DMS 273 (cell line): ENCODE measurements around the gene NRXN3.

Source experiments
- DNase-seq: peaks from one replicate; lab custom pipeline; 2025; ENCODE audit not compliant: unreplicated experiment; lab: John Stamatoyannopoulos, UW

Gene NRXN3

GRCh38 chr14:78788467-78789360 lies 618.5 kb downstream of the NRXN3 start:
- no peak for DNase-seq

- peak; percentile 21 for DNase-seq
Observed at GRCh38 chr14:78790271-78790670, 620.1 kb downstream of the NRXN3 start.

GRCh38 chr14:78798757-78799156 lies 628.6 kb downstream of the NRXN3 start:
- DNase-seq, result no peak

- no peak for DNase-seq
Observed at GRCh38 chr14:78805570-78805969, 635.4 kb downstream of the NRXN3 start.

GRCh38 chr14:78823035-78823434 lies 652.9 kb downstream of the NRXN3 start:
- DNase-seq, result no peak

GRCh38 chr14:78823516-78823915 lies 653.3 kb downstream of the NRXN3 start:
- DNase-seq, result no peak

- no peak for DNase-seq
Observed at GRCh38 chr14:78829274-78829673, 659.1 kb downstream of the NRXN3 start.

- no peak for DNase-seq
Observed at GRCh38 chr14:78834766-78835451, 664.7 kb downstream of the NRXN3 start.

- DNase-seq, result no peak
Observed at GRCh38 chr14:78835909-78836308, 665.7 kb downstream of the NRXN3 start.

GRCh38 chr14:78836777-78837176 lies 666.6 kb downstream of the NRXN3 start:
- DNase-seq, result peak; percentile 78

- DNase-seq, result no peak
Observed at GRCh38 chr14:78838959-78839358, 668.8 kb downstream of the NRXN3 start.

- DNase-seq, result no peak
Observed at GRCh38 chr14:78840898-78841297, 670.7 kb downstream of the NRXN3 start.

GRCh38 chr14:78847801-78848200 lies 677.6 kb downstream of the NRXN3 start:
- no peak for DNase-seq

GRCh38 chr14:78848234-78848820 lies 678.2 kb downstream of the NRXN3 start:
- peak; percentile 68 for DNase-seq

GRCh38 chr14:78849952-78850351 lies 679.8 kb downstream of the NRXN3 start:
- DNase-seq, result no peak

- no peak for DNase-seq
Observed at GRCh38 chr14:78851189-78851588, 681.0 kb downstream of the NRXN3 start.

- no peak for DNase-seq
Observed at GRCh38 chr14:78852040-78852439, 681.9 kb downstream of the NRXN3 start.

- no peak for DNase-seq
Observed at GRCh38 chr14:78857974-78858373, 687.8 kb downstream of the NRXN3 start.

- peak; percentile 18 for DNase-seq
Observed at GRCh38 chr14:78863143-78863542, 693.0 kb downstream of the NRXN3 start.

GRCh38 chr14:78872837-78873236 lies 702.7 kb downstream of the NRXN3 start:
- DNase-seq, result no peak

- DNase-seq, result no peak
Observed at GRCh38 chr14:78873581-78873980, 703.4 kb downstream of the NRXN3 start.

GRCh38 chr14:78875049-78875448 lies 704.9 kb downstream of the NRXN3 start:
- no peak for DNase-seq
